Measurements from ENCODE around the gene GAP43.

Gene GAP43

GRCh38 chr3:115709931-115710330 is 86.6 kb downstream of the GAP43 start:
- no peak overlapping the region for H3K9ac ChIP-seq
- no peak for TF ChIP-seq CTCF (IDR thresholded peaks at IDR 0.05)
- H3K27ac ChIP-seq, result no peak overlapping the region
- H3K27me3 ChIP-seq (ENCODE audit: control insufficient read depth, insufficient read depth, low read length), result no peaks in the 10 kb centered on the region
- no peak overlapping the region for H3K4me3 ChIP-seq (ENCODE audit: low read depth, low read length)
- H3K36me3 ChIP-seq (ENCODE audit: control insufficient read depth, insufficient read depth, low read length), result no peaks in the 10 kb centered on the region
- H3K4me2 ChIP-seq (ENCODE audit: low read length), result no peak overlapping the region
- no peaks in the 10 kb centered on the region for H3K9me3 ChIP-seq (ENCODE audit: control insufficient read depth, low read length)
- no peaks in the 10 kb centered on the region for H3K79me2 ChIP-seq
- no peak overlapping the region for H2AFZ ChIP-seq
- no peaks in the 10 kb centered on the region for H3K4me1 ChIP-seq

- H3K36me3 ChIP-seq (ENCODE audit: control insufficient read depth, insufficient read depth, low read length), result no peaks in the 10 kb centered on the region
These were observed 87.5 kb downstream of the GAP43 start for GRCh38 chr3:115710799-115711198.

GRCh38 chr3:115712871-115713270 is 89.6 kb downstream of the GAP43 start:
- no peak overlapping the region for H2AFZ ChIP-seq
- no peak overlapping the region for H3K4me2 ChIP-seq (ENCODE audit: low read length)
- H3K27me3 ChIP-seq (ENCODE audit: control insufficient read depth, insufficient read depth, low read length), result no peaks in the 10 kb centered on the region
- H3K9ac ChIP-seq, result no peak overlapping the region
- no peaks in the 10 kb centered on the region for H3K4me1 ChIP-seq
- H3K4me3 ChIP-seq (ENCODE audit: low read depth, low read length), result no peak overlapping the region
- TF ChIP-seq CTCF (IDR thresholded peaks at IDR 0.05), result no peak
- no peaks in the 10 kb centered on the region for H3K9me3 ChIP-seq (ENCODE audit: control insufficient read depth, low read length)
- H3K27ac ChIP-seq, result no peak overlapping the region
- H3K36me3 ChIP-seq (ENCODE audit: control insufficient read depth, insufficient read depth, low read length), result no peaks in the 10 kb centered on the region
- no peaks in the 10 kb centered on the region for H3K79me2 ChIP-seq

More at GRCh38 chr3:115710799-115711198, 87.5 kb downstream of the GAP43 start:
- Histone ChIP-seq H3K4me2 (ENCODE audit: low read length) (no peak overlapping the region), H2AFZ (no peak overlapping the region), H3K9ac (no peak overlapping the region), H3K79me2 (no peaks in the 10 kb centered on the region), H3K27ac (no peak overlapping the region), H3K4me1 (no peaks in the 10 kb centered on the region), H3K4me3 (ENCODE audit: low read depth, low read length) (no peak overlapping the region), H3K9me3 (ENCODE audit: control insufficient read depth, low read length) (no peaks in the 10 kb centered on the region), H3K27me3 (ENCODE audit: control insufficient read depth, insufficient read depth, low read length) (no peaks in the 10 kb centered on the region)
- TF ChIP-seq CTCF (IDR thresholded peaks at IDR 0.05), result no peak

- H3K9ac ChIP-seq, result no peak overlapping the region
These were observed 90.0 kb downstream of the GAP43 start for GRCh38 chr3:115713284-115713683.

More at GRCh38 chr3:115713284-115713683, 90.0 kb downstream of the GAP43 start:
- H3K4me3 ChIP-seq (ENCODE audit: low read depth, low read length), result no peak overlapping the region
- H3K36me3 ChIP-seq (ENCODE audit: control insufficient read depth, insufficient read depth, low read length), result no peaks in the 10 kb centered on the region
- H2AFZ ChIP-seq, result no peak overlapping the region
- H3K27me3 ChIP-seq (ENCODE audit: control insufficient read depth, insufficient read depth, low read length), result no peaks in the 10 kb centered on the region
- H3K27ac ChIP-seq, result no peak overlapping the region
- H3K4me1 ChIP-seq, result no peaks in the 10 kb centered on the region
- no peaks in the 10 kb centered on the region for H3K9me3 ChIP-seq (ENCODE audit: control insufficient read depth, low read length)
- H3K79me2 ChIP-seq, result no peaks in the 10 kb centered on the region
- TF ChIP-seq CTCF (IDR thresholded peaks at IDR 0.05), result no peak
- no peak overlapping the region for H3K4me2 ChIP-seq (ENCODE audit: low read length)
